LNCaP clone FGC (cell line): ENCODE measurements around the gene NME3.
A peak's percentile ranks its signal among the peaks of the same experiment; 100 is the strongest.

Source experiments
- DNase-seq: peaks from one replicate; pipeline ENCODE4 v3.0.0-alpha.2; 2011; ENCODE audit warnings: low read depth
- H3K4me3 ChIP-seq: 2 replicates; pipeline ENCODE4 v1.5.1; 2011; ENCODE audit warnings: mild to moderate bottlenecking, low read depth, low read length, control low read depth
- CTCF ChIP-seq: IDR thresholded peaks from 2 replicates; pipeline ENCODE4 v1.5.1; 2012; ENCODE audit warnings: mild to moderate bottlenecking; ENCODE audit not compliant: control insufficient read depth, insufficient read depth; ENCODE audit errors: extremely low read depth

NME3 gene

GRCh38 chr16:1785846-1786170, 14.5 kb upstream of the NME3 start:
- no peak overlapping the region for H3K4me3 ChIP-seq
- DNase-seq = no peak
- TF ChIP-seq CTCF = no peak

GRCh38 chr16:1784977-1785845, 13.9 kb upstream of the NME3 start:
- no peak overlapping the region for H3K4me3 ChIP-seq
- DNase-seq = no peak
- TF ChIP-seq CTCF = no peak

GRCh38 chr16:1782408-1783264, 11.3 kb upstream of the NME3 start, which contains the start of the genes NUBP2 and SPSB3:
Gene NUBP2 (plus strand): TSS chr16:1782960. CDS start chr16:1783021, 61 bp downstream.
Gene SPSB3 (minus strand): TSS chr16:1782571. CDS start chr16:1781483, 1,088 bp downstream.
- peak within 1 kb of the TSS; percentile 73 for H3K4me3 ChIP-seq
- TF ChIP-seq CTCF = no peak
- DNase-seq = peak; percentile 100

GRCh38 chr16:1781758-1782407, 10.5 kb upstream of the NME3 start:
- no peak for TF ChIP-seq CTCF
- peak overlapping the region; percentile 73 for H3K4me3 ChIP-seq
- no peak for DNase-seq

- peak overlapping the region; percentile 73 for H3K4me3 ChIP-seq
- no peak for TF ChIP-seq CTCF
- no peak for DNase-seq
Observed at GRCh38 chr16:1781254-1781653, 9.9 kb upstream of the NME3 start.

GRCh38 chr16:1780677-1781072, 9.3 kb upstream of the NME3 start:
- peak overlapping the region; percentile 73 for H3K4me3 ChIP-seq
- TF ChIP-seq CTCF = no peak
- no peak for DNase-seq
